ENCODE measurements around the gene NECAB2. TPM values are rescaled to one million over a fixed set of nuclear protein-coding genes. Genes with fewer than 3 reads are reported as not detected.

Gene NECAB2
- total and polyA plus RNA-seq, 2 experiments from 2014 or later = 1.6 to 5.1 TPM

- no peak for ATAC-seq
- Mint-ChIP-seq H3K9me3 (no peaks in the 10 kb centered on the region; the same call in 1 of the 3 replicates), H3K4me3 (no peak overlapping the region), H3K27ac (no peak overlapping the region), H3K4me1 (peaks cover 22% of the 10 kb centered on the region), H3K36me3 (ENCODE audit: low read depth) (peaks cover 5% of the 10 kb centered on the region; the same call in 1 of the 3 replicates), H3K27me3 (ENCODE audit: insufficient read depth, low read depth, poor library complexity) (peaks cover 21% of the 10 kb centered on the region)
- Histone ChIP-seq H3K9me2 (ENCODE audit: insufficient read depth) (no peaks in the 10 kb centered on the region), H3K27ac (ENCODE audit: low read depth) (no peak overlapping the region), H4K20me1 (replicated peaks; ENCODE audit: insufficient read depth) (no peaks in the 10 kb centered on the region), H3K4me3 (no peak overlapping the region), H3K4me2 (no peak overlapping the region), H3K79me2 (replicated peaks; ENCODE audit: insufficient read depth) (no peaks in the 10 kb centered on the region), H3K4me1 (ENCODE audit: insufficient read depth) (peaks cover 7% of the 10 kb centered on the region; the same call in 1 of the 2 replicates), H3K36me3 (ENCODE audit: insufficient read depth) (no peaks in the 10 kb centered on the region), H2AFZ (no peak overlapping the region), H3K27me3 (ENCODE audit: insufficient read depth) (no peaks in the 10 kb centered on the region), H3F3A (replicated peaks; ENCODE audit: low read depth) (no peaks in the 10 kb centered on the region)
- TF ChIP-seq EZH2 (IDR thresholded peaks at IDR 0.05; ENCODE audit: low read depth, unreplicated experiment) = no peak
- TF ChIP-seq CTCF (conservative IDR thresholded peaks at IDR 0.05; ENCODE audit: low read depth in 2 of 2) = no peak
- TF ChIP-seq CREB1 (CRISPR knock-in tag; IDR thresholded peaks at IDR 0.05; ENCODE audit: low read depth) = no peak
- TF ChIP-seq ETS1 (IDR thresholded peaks at IDR 0.05) = no peak
- TF ChIP-seq EZH2phosphoT487 (IDR thresholded peaks at IDR 0.05; ENCODE audit: unreplicated experiment) = no peak
- TF ChIP-seq JUNB (IDR thresholded peaks at IDR 0.05; ENCODE audit: unreplicated experiment) = no peak
- no peak for TF ChIP-seq REST (IDR thresholded peaks at IDR 0.05; ENCODE audit: unreplicated experiment)
- no peak for TF ChIP-seq ZNF114 (CRISPR knock-in tag; IDR thresholded peaks at IDR 0.05)
- no peak for TF ChIP-seq POLR2AphosphoS5 (IDR thresholded peaks at IDR 0.05; ENCODE audit: low read depth)
- TF ChIP-seq NANOG (IDR thresholded peaks at IDR 0.05; ENCODE audit: borderline replicate concordance) = no peak
- no peak for TF ChIP-seq STAT1 (IDR thresholded peaks at IDR 0.05; ENCODE audit: unreplicated experiment)
- TF ChIP-seq ZNF331 (CRISPR knock-in tag; IDR thresholded peaks at IDR 0.05; ENCODE audit: low read depth) = no peak
- no peak for TF ChIP-seq ZNF462 (CRISPR knock-in tag; IDR thresholded peaks at IDR 0.05)
- DNase-seq (ENCODE audit: low spot score) = no peak
Observed at GRCh38 chr16:84045818-84046470, 77.9 kb downstream of the NECAB2 start.

Measured in GM23338 (cell line).